Kidney tubule cell (primary cell): Measurements from ENCODE around the gene DIP2A.
"Not testable (repeated sequence)": the region's sequence is repeated elsewhere in the genome, so short reads cannot be mapped to it uniquely, and the experiment has no call there.

Experiments used
- DNase-seq: peaks from one replicate; pipeline ENCODE4 v3.0.0-alpha.2; 2018; ENCODE audit warnings: low spot score

Gene DIP2A

GRCh38 chr21:46555678-46556077 is 97.0 kb downstream of the DIP2A start:
- no peak for DNase-seq

GRCh38 chr21:46556802-46557201 is 98.1 kb downstream of the DIP2A start:
- no peak for DNase-seq

GRCh38 chr21:46557469-46557868 is 98.8 kb downstream of the DIP2A start:
- no peak for DNase-seq

DNA sequence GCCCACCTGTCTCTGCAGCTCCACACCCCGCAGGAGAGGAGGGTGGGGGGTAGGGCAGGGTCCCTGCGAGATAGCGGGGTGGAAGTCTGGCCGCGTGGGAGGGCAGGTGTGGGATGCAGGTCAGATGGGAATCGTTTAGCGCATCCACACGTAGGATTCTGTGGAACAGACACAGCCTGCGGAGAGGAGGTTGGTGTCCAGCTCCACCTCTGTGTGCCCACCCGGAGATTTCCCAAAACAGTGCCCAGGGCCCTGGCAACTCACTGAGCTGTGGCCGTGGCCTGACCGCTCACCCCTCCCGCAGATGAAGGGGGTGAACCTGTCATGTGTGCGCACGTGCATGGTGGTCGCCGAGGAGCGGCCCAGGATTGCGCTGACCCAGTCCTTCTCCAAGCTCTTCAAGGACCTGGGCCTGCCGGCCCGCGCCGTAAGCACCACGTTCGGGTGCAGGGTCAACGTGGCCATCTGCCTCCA is 99.3 kb downstream of the DIP2A start:
- no peak for DNase-seq

DNA sequence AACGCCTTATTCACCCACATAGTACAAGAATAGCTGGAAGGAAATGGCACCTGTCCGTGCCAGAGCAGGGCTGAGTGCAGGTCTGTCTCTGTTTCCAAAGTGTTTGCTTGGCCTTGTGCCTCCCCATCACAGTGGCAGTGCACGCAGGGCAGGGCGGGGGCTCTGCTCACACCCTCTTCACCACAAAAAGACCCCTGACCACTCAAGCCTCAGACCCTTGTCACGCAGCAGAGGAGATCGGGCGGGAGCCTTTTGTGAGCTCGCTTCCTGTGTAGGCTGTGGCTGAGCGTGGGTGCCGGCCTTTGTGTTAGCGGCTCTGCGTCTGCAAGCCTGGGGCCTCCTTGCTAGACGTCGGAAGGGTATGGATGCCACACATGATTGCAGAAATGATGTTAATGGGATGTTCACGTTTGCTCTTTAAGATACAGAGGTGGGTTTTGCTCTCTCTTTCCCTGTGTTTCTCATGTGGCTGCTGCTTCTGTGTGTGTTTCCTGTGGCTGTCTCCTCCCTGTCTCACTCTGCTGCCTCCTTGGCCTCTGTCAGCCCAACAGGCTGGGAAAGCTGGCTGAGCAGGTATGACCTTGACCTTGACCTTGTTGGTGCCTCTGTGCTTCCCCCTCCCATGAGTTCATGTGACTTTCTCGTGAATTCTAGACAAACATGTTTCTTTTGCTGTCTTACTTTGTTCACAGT is 100.7 kb downstream of the DIP2A start:
- no peak for DNase-seq

GRCh38 chr21:46560568-46561444 is 102.1 kb downstream of the DIP2A start:
- DNase-seq: no peak

- no peak for DNase-seq
Observed at GRCh38 chr21:46561445-46562090, 102.9 kb downstream of the DIP2A start.

GRCh38 chr21:46562472-46562871 is 103.8 kb downstream of the DIP2A start:
- no peak for DNase-seq

DNA sequence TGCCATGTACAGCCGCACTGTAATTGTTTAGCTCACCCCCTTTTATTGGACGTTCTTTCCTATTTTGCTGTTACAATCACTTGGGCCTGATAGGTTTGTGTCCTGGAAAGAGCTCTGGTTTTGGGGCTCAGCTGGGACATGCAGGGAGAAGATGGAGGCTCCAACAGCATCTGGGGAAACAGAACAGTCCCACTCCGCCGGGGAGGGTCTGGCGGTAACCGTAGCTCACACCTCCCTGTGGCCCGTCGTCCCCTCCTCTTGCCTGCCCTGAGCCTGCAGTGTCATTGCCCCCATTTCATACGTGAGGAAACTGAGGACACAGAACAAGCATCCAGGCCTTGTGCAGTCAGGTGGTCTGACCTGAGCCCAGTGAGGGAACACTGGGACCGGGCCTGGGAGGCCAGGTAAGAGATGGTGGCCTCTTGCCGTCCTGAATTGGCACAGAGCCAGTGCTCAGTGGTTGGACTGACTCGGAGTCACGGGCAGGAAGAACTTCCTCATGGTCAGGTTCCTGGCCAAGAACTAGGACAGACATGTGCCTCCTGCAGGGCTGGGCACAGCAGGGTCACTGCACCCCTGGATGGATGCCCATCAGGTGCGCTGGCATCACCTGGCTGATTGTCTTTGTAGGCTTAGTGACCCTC is 104.4 kb downstream of the DIP2A start:
- DNase-seq: peak; percentile 57

GRCh38 chr21:46564391-46564790 is 105.7 kb downstream of the DIP2A start:
- DNase-seq: no peak

GRCh38 chr21:46567348-46567747 is 108.7 kb downstream of the DIP2A start:
- DNase-seq: no peak

GRCh38 chr21:46568562-46568961 is 109.9 kb downstream of the DIP2A start:
- no peak for DNase-seq

DNA sequence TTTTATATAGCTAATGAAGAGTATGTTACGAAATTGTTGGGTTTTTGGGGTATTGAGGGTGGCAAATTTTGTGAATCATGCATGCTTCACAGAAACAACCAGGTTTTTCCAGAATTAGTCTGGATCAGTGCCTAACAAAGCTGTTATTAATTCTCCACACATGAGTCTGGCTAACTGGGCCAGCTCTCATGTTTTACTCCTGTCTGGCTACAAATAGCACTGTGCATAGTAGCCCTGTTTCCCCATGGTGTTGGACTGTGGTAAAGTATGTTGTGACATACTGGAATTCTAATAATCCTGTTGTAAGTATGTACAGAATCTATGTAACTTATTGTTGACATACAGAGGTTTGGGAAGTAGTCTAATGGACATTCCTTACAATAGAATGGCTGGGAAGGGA is 110.4 kb downstream of the DIP2A start:
- DNase-seq: no peak

DNA sequence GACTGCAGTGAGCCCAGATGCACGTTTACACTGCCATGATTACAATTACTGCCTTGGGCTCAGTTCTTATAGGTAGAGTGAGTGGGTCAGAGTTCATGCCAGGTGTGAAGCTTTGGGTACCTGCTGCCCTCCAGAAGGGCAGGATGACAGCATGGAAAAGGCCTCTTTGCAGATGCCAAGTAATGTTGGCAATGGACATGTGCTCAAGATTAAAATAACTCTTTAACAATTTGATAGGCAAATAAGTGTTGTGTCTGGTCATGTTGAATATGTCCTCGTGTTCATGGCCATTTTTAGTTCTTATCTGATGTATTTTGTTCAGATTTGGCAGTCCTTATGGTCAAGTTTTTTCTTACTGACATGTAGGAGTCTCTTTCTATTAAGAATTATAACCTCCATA is 111.4 kb downstream of the DIP2A start:
- no peak for DNase-seq

DNA sequence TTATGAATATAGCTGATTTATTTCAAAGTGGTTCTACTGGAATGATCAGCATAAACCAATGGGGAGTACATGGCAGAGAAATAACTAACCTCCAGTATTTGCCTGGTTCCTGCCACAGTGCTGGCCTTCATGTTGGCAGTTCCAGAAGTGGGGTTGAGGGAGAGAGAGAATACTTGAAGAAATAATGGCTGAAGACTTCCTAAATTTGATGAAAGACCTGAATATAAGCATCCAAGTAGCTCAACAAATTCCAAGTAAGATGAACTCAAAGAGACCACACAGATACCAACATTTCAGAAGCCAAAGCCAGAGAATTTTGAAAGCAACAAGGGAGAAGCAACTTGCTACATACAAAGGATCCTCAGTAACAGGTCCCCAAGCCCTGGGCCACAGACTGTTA is 111.9 kb downstream of the DIP2A start:
- DNase-seq: no peak

DNA sequence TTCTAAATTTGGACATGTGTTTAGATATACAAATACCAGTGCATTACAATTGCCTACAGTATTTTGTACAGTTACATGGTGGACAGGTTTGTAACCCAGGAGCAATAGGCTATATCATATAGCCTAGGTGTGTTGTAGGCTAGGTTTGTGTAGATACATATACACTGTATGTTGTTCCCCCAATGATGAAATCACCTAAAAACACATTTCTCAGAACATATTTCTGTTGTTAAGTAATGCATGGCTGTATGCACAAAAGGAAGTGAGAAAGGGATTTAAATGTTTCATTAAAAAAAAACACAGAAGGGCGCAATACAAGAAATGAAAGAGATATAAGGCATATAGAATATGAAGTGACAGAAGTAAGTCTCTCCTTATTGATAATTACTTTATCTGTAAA is 114.2 kb downstream of the DIP2A start:
- DNase-seq: no peak

GRCh38 chr21:46577786-46578185 is 119.1 kb downstream of the DIP2A start:
- DNase-seq: not testable (repeated sequence)

DNA sequence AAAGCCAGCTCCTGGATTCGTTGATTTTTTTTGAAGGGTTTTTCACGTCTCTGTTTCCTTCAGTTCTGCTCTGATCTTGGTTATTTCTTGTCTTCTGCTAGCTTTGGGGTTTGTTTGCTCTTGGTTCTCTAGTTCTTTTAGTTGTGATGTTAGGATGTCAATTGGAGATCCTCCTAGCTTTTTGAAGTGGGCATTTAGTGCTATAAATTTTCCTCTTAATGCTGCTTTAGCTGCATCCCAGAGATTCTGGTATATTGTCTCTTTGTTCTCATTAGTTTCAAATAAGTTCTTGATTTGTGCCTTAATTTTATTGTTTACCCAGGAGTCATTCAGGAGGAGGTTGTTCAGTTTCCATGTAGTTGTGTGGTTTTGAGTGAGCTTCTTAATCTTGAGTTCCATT is 120.7 kb downstream of the DIP2A start:
- not testable (repeated sequence) for DNase-seq

- DNase-seq: no peak
Observed at GRCh38 chr21:46581780-46582307, 123.2 kb downstream of the DIP2A start.

DNA sequence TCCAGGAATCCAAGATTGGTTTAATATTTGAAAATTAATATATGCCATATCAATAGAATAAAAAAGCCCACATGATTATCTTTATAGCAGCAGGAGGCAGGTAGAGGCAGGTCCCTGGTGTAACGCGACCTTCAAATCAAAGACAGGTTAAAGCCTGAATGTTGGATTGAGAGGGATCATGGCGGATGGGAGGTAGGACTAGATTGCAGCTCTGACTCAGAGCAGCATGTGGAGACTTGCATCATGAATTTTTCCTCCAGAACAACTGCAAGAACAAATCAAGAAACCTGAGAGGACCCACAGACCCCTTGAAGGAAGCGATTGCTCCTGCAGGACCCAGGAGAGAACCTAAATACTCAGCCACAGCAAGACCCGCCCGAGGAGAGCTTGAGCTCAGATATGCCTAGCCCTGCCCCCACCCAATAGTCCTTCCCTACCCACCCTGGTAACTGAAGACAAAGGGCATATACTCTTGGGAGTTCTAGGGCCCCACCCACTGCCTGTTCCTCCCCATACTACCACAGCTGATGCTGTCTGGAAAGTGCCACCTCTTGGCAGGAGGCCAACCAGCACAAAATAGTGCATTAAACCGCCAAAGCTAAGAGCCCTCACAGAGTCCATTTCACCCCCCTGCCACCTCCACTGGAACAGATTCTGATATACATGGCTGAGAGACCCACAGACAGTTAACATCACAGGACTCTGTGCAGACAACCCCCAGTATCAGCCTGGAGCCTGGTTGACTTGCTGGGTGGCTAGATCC is 126.7 kb downstream of the DIP2A start:
- no peak for DNase-seq

DNA sequence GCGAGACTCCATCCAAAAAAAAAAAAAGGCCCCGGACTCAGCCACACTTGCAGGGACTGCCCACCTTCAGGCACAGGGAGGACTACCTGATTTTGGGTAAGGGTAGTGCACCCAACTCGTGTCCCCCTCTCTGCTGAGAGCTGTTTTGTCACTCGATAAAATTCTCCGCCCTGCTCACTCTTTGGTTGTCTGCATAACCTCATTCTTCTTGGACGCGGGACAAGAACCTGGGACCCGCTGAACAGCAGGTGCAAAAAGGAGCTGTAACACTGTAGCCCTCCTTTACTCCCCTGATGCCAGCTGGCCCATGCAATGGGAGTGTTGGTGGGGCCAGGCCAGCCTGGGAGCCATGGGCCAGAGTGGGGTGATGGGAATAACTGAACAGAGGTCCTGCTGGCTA is 135.6 kb downstream of the DIP2A start:
- no peak for DNase-seq
